CD14-positive monocyte (primary cell): Measurements from ENCODE around the gene CD3E. TPM values are rescaled to one million over a fixed set of nuclear protein-coding genes. Genes with fewer than 3 reads are reported as not detected.
A peak's percentile ranks its signal among the peaks of the same experiment; 100 is the strongest.

Source experiments
- DNase-seq, 3 donors: peaks; one replicate each; pipeline ENCODE4 v3.0.0-alpha.2; 2011 to 2022
- H2AFZ ChIP-seq: 2 replicates; pipeline ENCODE4 v1.6.0; 2012; ENCODE audit warnings: mild to moderate bottlenecking, low read depth, low read length, inconsistent platforms; ENCODE audit not compliant: insufficient read depth, poor library complexity, severe bottlenecking
- H3K27ac ChIP-seq, 2 donors: 1 replicate in 1 of 2; 2 replicates in 1 of 2; pipeline ENCODE4 v1.5.1; 2012 to 2013; ENCODE audit warnings: low read length in 2 of 2, control low read depth in 1 of 2, inconsistent platforms in 1 of 2, low read depth in 1 of 2, mild to moderate bottlenecking in 1 of 2
- H3K27me3 ChIP-seq, 2 donors: one replicate each; pipeline versions ENCODE4 v1.6.0 to v1.6.1; 2011 to 2013; ENCODE audit warnings: low read length in 2 of 2; ENCODE audit not compliant: control insufficient read depth in 2 of 2, insufficient read depth in 2 of 2
- H3K36me3 ChIP-seq, 2 donors: replicated peaks in 1 of 2; 1 replicate in 1 of 2; 2 replicates in 1 of 2; pipeline versions ENCODE4 v1.5.1 to v1.6.1; 2012 to 2013; ENCODE audit warnings: low read length in 2 of 2, control low read depth in 1 of 2, inconsistent platforms in 1 of 2, mild to moderate bottlenecking in 1 of 2; ENCODE audit not compliant: insufficient read depth in 2 of 2, control insufficient read depth in 1 of 2
- H3K4me1 ChIP-seq, 2 donors: 1 replicate in 1 of 2; 2 replicates in 1 of 2; pipeline versions ENCODE4 v1.5.1 to v1.6.1; 2012 to 2013; ENCODE audit warnings: low read length in 2 of 2, control low read depth in 1 of 2, inconsistent platforms in 1 of 2, mild to moderate bottlenecking in 1 of 2, moderate library complexity in 1 of 2; ENCODE audit not compliant: insufficient read depth in 2 of 2, control insufficient read depth in 1 of 2
- H3K4me2 ChIP-seq: replicated peaks from 2 replicates; pipeline ENCODE3; 2012; ENCODE audit warnings: low read length, moderate library complexity, mild to moderate bottlenecking; ENCODE audit not compliant: poor library complexity, severe bottlenecking; ENCODE audit errors: extremely low read depth
- H3K4me3 ChIP-seq, 3 experiments: fragments of 200-600 bp in 1 of 3; sonication (generic) in 1 of 3; replicated peaks in 1 of 3; 1 replicate in 2 of 3; 2 replicates in 1 of 3; pipeline ENCODE4 v1.5.1; 2011 to 2013; ENCODE audit warnings: low read length in 3 of 3, mild to moderate bottlenecking in 3 of 3, control low read depth in 2 of 3, low read depth in 2 of 3, inconsistent platforms in 1 of 3, moderate library complexity in 1 of 3
- H3K79me2 ChIP-seq: 2 replicates; pipeline ENCODE4 v1.6.0; 2012; ENCODE audit warnings: mild to moderate bottlenecking, control low read depth, inconsistent platforms, low read length, moderate library complexity; ENCODE audit not compliant: insufficient read depth
- H3K9ac ChIP-seq: 2 replicates; pipeline ENCODE4 v1.6.0; 2017; ENCODE audit warnings: low read length, mild to moderate bottlenecking; ENCODE audit not compliant: insufficient read depth, poor library complexity, severe bottlenecking
- H3K9me3 ChIP-seq, 2 donors: replicated peaks in 1 of 2; 1 replicate in 1 of 2; 2 replicates in 1 of 2; pipeline versions ENCODE4 v1.5.1 to v1.6.1; 2012 to 2013; ENCODE audit warnings: low read length in 2 of 2, control low read depth in 1 of 2; ENCODE audit not compliant: control insufficient read depth in 1 of 2, insufficient read depth in 1 of 2
- H4K20me1 ChIP-seq: 2 replicates; pipeline ENCODE4 v1.6.0; 2012; ENCODE audit warnings: mild to moderate bottlenecking, low read length, control low read depth, moderate library complexity; ENCODE audit not compliant: insufficient read depth
- H3K27ac Mint-ChIP-seq, 7 donors: one replicate each; pipeline ENCODE4 v1.8.0; 2020; ENCODE audit warnings: mild to moderate bottlenecking in 7 of 7, mixed read lengths in 7 of 7, moderate library complexity in 6 of 7, inconsistent platforms in 2 of 7
- H3K27me3 Mint-ChIP-seq, 3 donors: one replicate each; pipeline ENCODE4 v1.8.0; 2021 to 2022; ENCODE audit warnings: low read depth in 3 of 3, mild to moderate bottlenecking in 3 of 3, mixed read lengths in 3 of 3, moderate library complexity in 3 of 3, inconsistent platforms in 1 of 3
- H3K36me3 Mint-ChIP-seq, 2 donors: one replicate each; pipeline ENCODE4 v1.8.0; 2020; ENCODE audit warnings: mixed read lengths in 2 of 2, inconsistent platforms in 1 of 2, mild to moderate bottlenecking in 1 of 2
- H3K4me1 Mint-ChIP-seq: one replicate; pipeline ENCODE4 v1.8.0; 2020; ENCODE audit warnings: mild to moderate bottlenecking, mixed read lengths
- H3K4me3 Mint-ChIP-seq, 2 donors: one replicate each; pipeline ENCODE4 v1.8.0; 2020; ENCODE audit warnings: mild to moderate bottlenecking in 2 of 2, mixed read lengths in 2 of 2, moderate library complexity in 1 of 2
- H3K9me3 Mint-ChIP-seq, 7 donors: one replicate each; pipeline ENCODE4 v1.8.0; 2020 to 2022; ENCODE audit warnings: mixed read lengths in 7 of 7, mild to moderate bottlenecking in 6 of 7, moderate library complexity in 6 of 7, inconsistent platforms in 2 of 7
- CTCF ChIP-seq: fragments of 200-600 bp; IDR thresholded peaks from one replicate; pipeline ENCODE4 v1.8.0; 2022; ENCODE audit warnings: antibody characterized with exemption, mild to moderate bottlenecking
- WGBS: methylation state at CpG from one replicate; pipeline ENCODE4 v1.1.5; 2013; ENCODE audit warnings: missing lambda C conversion rate; ENCODE audit not compliant: insufficient coverage; 5-methylcytosine and 5-hydroxymethylcytosine counted together
- intact Hi-C, 2 donors: fragments of 100-400 bp; cut with micrococcal nuclease; formaldehyde crosslinking; loops; one replicate each; pipeline versions ENCODE4 v1.15.0 to v1.15.1; 2023
- polyA plus RNA-seq, 3 donors: library from polyadenylated mRNA; depleted of rRNA in 1 of 3; unstranded in 2 of 3; stranded (reverse) in 1 of 3; fragments of 300-500 nt in 2 of 3; fragments of >200 nt in 1 of 3; fragmentation: Illumina TruSeq in 2 of 3; gene quantifications; 1 replicate in 2 of 3; 2 replicates in 1 of 3; pipeline ENCODE4 v1.2.3, GENCODE V29; 2012 to 2021

Gene CD3E
- polyA plus RNA-seq, 3 donors, result 0.12 to 1.6 (median 1.5) TPM

DNA sequence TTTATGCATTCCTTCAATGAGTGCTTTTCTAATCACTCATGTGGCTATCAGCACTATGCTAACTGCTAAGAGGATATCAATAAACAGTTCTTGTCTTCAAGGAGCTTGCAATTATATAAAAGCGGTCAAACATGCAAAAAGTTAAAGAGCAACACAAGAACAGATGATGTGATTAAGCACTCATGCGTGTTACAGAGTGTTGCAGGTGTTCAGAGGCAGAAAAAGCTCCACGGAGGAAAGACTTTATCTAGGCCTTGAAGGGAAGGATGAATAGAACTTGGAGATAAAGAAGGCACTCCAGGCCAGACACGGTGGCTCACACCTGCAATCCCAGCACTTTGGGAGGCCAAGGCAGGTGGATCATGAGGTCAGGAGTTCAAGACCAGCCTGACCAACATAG, 13.6 kb downstream of the CD3E start:
- Mint-ChIP-seq H3K27me3 (peaks cover 0 to 4% (median 0%) of the 10 kb centered on the region in 3 donors), H3K4me1 (peaks cover 67% of the 10 kb centered on the region), H3K4me3 (no peak overlapping the region), H3K36me3 (no peaks in the 10 kb centered on the region), H3K9me3 (peaks cover 0 to 4% (median 0%) of the 10 kb centered on the region in 7 donors), H3K27ac (peak overlapping the region in 6 of 7 donors; percentile 43 to 79 (median 54))
- Histone ChIP-seq H3K36me3 (no peaks in the 10 kb centered on the region), H3K4me1 (peaks cover 62 to 75% of the 10 kb centered on the region in 2 donors), H3K9ac (no peak overlapping the region), H3K27ac (peak overlapping the region; percentile 48 to 68), H3K79me2 (no peaks in the 10 kb centered on the region), H3K4me3 (peak overlapping the region in 1 of 3 experiments; percentile 47), H4K20me1 (no peaks in the 10 kb centered on the region), H3K9me3 (no peaks in the 10 kb centered on the region), H2AFZ (no peak overlapping the region), H3K4me2 (peak overlapping the region; percentile 20), H3K27me3 (no peaks in the 10 kb centered on the region)
- intact Hi-C loops, result no loop called here
- DNase-seq, result no peak
- TF ChIP-seq CTCF, result no peak
- 96% methylated on average over 4 of the region's 4 CpGs for whole genome bisulfite sequencing

- H3K27me3 Mint-ChIP-seq, result peaks cover 0 to 4% (median 0%) of the 10 kb centered on the region in 3 donors
- no peaks in the 10 kb centered on the region for H3K36me3 Mint-ChIP-seq
- no peaks in the 10 kb centered on the region for H3K27me3 ChIP-seq
- peak overlapping the region; percentile 8 to 67 for H3K4me3 Mint-ChIP-seq
- H3K4me3 ChIP-seq, result peak overlapping the region in 1 of 3 experiments; percentile 47
- peaks cover 62 to 75% of the 10 kb centered on the region in 2 donors for H3K4me1 ChIP-seq
- peaks cover 0 to 4% (median 0%) of the 10 kb centered on the region in 7 donors for H3K9me3 Mint-ChIP-seq
- peaks cover 67% of the 10 kb centered on the region for H3K4me1 Mint-ChIP-seq
- H3K4me2 ChIP-seq, result peak overlapping the region; percentile 53
- intact Hi-C loops, result no loop called here
- H3K27ac Mint-ChIP-seq, result peak overlapping the region; percentile 58 to 91 (median 85)
- H4K20me1 ChIP-seq, result no peaks in the 10 kb centered on the region
- no peak for TF ChIP-seq CTCF
- peak overlapping the region; percentile 65 to 68 for H3K27ac ChIP-seq
- WGBS, result 47% methylated on average over 6 of the region's 11 CpGs
- H3K79me2 ChIP-seq, result no peaks in the 10 kb centered on the region
- H3K9me3 ChIP-seq, result no peaks in the 10 kb centered on the region
- no peak overlapping the region for H3K9ac ChIP-seq
- no peaks in the 10 kb centered on the region for H3K36me3 ChIP-seq
- peak; percentile 38 to 60 (median 56) for DNase-seq
- H2AFZ ChIP-seq, result no peak overlapping the region
These were observed 14.2 kb downstream of the CD3E start for GRCh38 chr11:118318581-118319336.
